HG03442 (cell line): Measurements from ENCODE around the gene CDKN1C.

ENCODE experiments used
- ATAC-seq: cut with Tn5 transposase; IDR thresholded peaks from one replicate; pipeline ENCODE4 v1.9.1; 2021; ENCODE audit warnings: mild to moderate bottlenecking, moderate library complexity; ENCODE audit not compliant: unreplicated experiment

Gene CDKN1C

GRCh38 chr11:2885678-2886081 is at the start of gene CDKN1C:
CDKN1C (minus strand) TSS chr11:2885775; CDS start chr11:2885456, 319 bp downstream.
- ATAC-seq, result peak; percentile 62

GRCh38 chr11:2934611-2935239 is 49.1 kb upstream of the CDKN1C start:
- ATAC-seq, result no peak

DNA sequence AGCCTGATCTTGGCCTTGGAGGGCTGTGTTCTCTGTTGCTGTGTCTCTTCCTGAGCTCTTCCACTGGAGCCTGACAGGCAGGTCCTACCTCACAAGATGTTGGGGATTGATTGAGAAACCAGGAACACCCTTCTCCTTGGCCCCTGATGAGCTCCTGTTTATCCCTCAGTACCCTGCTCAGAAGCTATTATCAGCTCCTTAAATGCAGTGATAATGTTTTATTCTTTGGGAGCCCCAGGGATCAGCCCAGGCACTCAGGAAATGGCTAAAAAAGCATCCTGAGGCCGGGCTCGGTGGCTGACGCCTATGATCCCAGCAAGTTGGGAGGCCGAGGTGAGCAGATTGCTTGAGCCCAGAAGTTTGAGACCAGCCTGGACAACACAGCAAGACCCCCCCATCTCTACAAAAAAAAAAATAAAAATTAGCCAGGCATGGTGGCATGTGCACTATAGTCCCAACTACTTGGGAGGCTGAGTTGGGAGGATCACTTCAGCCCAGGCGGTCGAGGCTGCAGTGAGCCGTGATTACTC is 48.5 kb upstream of the CDKN1C start:
- ATAC-seq, result no peak

DNA sequence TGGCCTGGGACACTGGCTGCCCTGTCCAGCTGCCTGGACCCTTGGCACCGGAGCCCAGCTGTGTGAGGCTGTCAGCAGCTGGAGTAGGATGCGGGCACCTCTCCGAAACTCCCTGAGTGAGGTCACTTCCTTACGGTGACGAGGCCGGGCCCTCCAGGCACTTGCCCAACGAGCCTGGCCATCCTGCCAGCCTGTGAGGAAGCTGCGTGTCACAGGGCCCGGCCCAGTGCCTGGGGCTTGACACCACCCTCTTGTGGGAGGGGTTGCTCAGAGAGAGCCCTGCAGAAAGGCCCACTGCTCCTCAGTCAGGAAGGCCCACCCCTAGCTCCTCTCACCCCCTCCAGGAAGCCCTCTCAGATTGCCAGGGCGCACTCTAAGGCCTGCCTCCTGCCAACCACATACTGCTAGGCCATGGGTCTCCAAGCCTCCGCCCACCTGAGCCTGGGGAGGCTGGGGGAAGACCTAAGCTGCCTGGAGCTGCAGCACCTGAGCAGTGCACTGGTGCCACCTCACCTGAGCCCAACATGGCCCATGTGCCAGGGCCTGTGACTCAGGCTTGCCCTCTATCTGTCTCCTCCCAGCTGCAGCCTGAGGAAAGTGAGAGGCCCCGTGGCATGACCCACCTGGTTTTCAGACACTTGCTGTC is 47.9 kb upstream of the CDKN1C start:
- no peak for ATAC-seq

DNA sequence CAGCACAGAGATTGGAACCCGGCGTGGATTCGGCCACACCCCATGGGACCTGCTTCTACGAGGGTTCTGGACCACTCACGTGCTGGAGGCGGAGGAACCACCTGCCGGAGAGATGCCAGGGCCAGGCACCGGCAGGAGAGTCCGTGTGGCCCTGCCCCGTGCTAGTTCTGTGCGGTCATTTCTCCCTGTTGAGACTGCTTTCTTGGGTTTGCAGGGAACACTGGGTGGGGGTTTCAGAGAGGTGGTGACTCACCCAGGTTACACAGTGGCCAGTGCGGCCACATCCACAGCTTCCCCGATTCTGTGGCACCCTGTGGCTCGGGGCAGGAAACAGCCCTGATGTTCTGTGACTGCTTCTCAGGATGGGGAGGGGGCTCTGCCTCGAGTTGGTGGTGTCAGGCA is 47.3 kb upstream of the CDKN1C start:
- ATAC-seq, result no peak

DNA sequence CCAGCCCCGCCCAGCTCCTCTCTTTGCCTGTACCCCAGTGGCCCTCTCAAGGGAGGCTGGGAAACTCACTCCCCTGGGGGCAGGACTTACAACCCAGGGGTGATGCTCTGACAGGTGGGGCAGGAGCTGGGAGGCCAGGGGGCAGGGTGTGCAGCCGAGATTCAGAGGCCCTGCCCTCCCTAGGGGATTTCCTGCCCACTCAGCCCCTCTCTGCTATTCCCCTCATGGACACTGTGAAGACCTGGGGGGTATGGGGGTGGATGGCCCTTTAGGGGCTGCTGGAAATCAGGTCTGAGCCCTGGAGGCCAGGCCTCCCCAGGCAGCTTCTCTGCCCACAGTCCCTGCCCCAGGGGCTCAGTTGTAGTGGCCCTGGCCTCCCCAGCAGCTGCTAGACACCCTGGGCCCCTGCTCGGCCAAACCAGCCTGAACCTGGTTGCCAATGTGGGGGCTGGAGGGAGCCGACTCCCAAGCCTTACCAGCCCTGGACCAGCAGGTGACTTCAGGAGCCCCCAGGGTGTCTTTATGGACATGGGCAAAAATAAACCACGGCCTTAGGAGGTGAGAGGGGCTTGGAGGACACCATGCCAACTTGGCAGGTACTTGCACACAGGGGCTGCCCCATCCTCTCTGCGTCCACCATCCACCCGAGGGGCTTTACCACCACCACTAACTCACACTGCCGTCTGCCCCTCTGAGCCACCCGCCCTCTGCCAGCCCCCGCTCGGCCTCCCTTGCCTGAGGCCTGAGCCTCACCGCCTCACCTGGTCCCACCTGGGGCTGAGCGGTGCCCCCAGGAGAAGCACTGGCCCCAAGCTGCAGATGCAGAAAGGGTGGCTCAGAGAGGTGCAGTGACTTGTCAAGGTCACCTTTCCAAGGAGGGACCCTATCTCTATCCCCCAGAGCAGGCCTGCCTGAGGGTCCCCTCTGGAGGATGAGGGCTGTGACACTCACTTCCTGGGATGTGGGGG is 46.5 kb upstream of the CDKN1C start:
- no peak for ATAC-seq

- ATAC-seq, result no peak
Observed at GRCh38 chr11:2931420-2931746, 45.8 kb upstream of the CDKN1C start.

- no peak for ATAC-seq
Observed at GRCh38 chr11:2930704-2931419, 45.3 kb upstream of the CDKN1C start.

- ATAC-seq, result no peak
Observed at GRCh38 chr11:2929950-2930703, 44.6 kb upstream of the CDKN1C start.

DNA sequence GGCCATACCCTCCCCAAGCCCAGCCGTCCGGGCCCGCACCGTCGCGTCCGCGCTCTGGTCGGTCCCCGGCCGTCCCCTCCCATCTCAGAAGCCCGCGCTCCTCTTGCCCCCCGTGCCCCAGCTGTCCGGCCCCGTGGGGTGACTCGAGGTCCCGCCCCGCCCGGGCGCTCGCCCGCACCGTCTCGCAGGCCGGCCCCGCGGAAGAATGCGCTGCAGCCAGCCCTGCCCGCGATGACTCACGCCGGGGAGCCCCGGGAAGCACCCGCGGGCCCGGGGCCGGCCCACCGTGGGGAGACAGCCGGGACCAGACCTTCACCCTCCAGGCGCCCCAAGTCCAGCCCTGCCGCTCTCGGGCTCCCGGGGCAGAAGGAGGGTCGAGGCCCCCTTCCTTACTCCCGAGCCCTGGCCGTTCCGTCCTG is 44.0 kb upstream of the CDKN1C start:
- ATAC-seq, result no peak

DNA sequence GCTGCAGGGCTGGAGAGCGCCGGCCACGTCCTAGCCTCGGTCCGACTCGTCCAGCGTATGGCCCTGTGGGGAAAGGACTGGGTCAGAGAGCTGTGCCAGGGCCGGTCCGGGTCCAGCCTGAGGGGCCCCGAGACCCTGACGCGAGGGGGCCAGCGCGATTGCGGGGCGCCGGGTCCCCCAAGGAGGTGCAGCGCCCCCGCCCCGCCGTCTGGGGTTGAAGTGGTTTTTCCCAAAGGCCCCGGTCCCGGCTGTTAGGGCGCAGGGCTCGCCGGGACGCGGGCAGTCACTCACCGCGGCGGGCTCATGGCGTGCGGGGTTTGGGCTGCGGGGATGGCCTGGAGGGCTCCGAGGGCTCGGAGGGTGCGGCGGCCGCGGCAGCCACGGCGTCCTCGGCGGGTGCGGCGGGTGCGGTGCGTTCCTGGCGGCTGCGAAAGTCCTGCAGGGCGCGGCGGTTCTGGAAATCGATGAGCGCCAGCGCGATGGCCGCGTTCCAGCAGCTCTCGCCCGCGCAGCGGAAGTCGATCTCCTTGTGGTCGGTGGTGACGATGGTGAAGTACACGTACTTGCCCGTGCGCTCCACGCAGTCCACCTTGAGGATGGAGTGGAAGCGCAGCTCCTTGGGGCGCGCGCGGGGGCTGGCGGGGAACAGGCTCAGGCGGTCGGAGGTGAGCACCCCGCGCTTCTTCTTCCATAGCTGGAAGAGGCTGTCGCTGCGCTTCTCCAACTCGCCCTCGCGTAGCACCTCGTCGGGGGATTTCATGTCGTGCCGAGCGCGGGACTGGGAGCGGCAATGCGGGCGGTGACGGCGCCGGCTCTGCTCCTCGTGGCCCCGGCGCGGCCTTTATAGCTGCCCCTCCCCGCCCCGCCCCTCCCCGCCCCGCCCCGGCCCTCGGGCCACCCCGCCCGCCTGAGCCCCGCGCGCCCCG is 43.3 kb upstream of the CDKN1C start, which contains the start of gene PHLDA2:
Gene PHLDA2, minus strand, starts transcription at position 816 of the 926 bp plus-strand sequence. Its CDS starts 56 bp downstream, at position 760.
- no peak for ATAC-seq

GRCh38 chr11:2927851-2928604 is 42.5 kb upstream of the CDKN1C start:
- no peak for ATAC-seq

- ATAC-seq, result no peak
Observed at GRCh38 chr11:2927121-2927800, 41.7 kb upstream of the CDKN1C start.

DNA sequence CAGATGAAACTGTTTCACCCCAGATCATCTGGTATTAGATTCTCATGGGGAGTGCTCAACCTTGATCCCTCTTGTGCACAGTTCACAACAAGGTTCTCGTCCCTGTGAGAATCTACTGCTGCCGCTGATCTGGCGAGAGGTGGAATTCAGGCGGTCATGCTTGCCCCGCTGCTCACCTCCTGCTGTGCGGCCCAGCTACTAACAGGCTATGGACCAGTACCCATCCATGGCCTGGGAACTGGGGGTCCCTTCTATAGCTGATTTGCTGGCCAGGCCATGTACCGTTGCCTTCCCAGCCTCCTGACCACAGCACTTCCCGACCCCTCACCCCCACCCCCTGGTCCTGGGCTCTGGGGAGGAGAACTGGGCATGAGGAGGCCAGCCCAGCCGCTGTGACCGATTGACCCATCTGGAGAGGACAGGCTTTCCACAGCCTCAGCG is 41.1 kb upstream of the CDKN1C start:
- ATAC-seq, result no peak

- ATAC-seq, result no peak
Observed at GRCh38 chr11:2924821-2925675, 39.5 kb upstream of the CDKN1C start.

GRCh38 chr11:2924381-2924780 is 38.8 kb upstream of the CDKN1C start:
- no peak for ATAC-seq
